GM12878 (cell line): ENCODE results near the gene CDH8. TPM values are rescaled to one million over a fixed set of nuclear protein-coding genes. Genes with fewer than 3 reads are reported as not detected.

Source experiments
- ATAC-seq: fragments of 200-7000 bp; cut with Tn5 transposase; 3 replicates; pipeline ENCODE4 v1.9.1; 2020; ENCODE audit warnings: mild to moderate bottlenecking, moderate library complexity
- BruUV-seq: library from RNA; stranded (reverse); fragments of 400-500 nt; replicated peaks from 2 replicates; lab custom pipeline; 2021; lab: Mats Ljungman, UMichigan
- CTCF ChIA-PET: fragments of 300-600 bp; sonication (Branson Sonifier 250); formaldehyde crosslinking; extraction: SDS; loops from one replicate; lab custom pipeline; 2021; ENCODE audit warnings: inconsistent platforms; lab: Yijun Ruan, JAX
- POLR2A ChIA-PET: fragments of 350-600 bp; formaldehyde crosslinking; extraction: SDS; loops from one replicate; lab custom pipeline; 2021; ENCODE audit warnings: inconsistent platforms; lab: Charles Lee
- RAD21 ChIA-PET: fragments of 300-600 bp; sonication (Branson Sonifier 250); formaldehyde crosslinking; loops from one replicate; lab custom pipeline; 2023; ENCODE audit warnings: antibody characterized with exemption; ENCODE audit not compliant: unreplicated experiment; lab: Charles Lee
- SMC1A ChIA-PET: fragments of 300-600 bp; sonication (Branson Sonifier 250); formaldehyde crosslinking; loops from one replicate; lab custom pipeline; 2023; ENCODE audit not compliant: unreplicated experiment, uncharacterized antibody; lab: Charles Lee
- DNase-seq: peaks from one replicate; pipeline ENCODE4 v3.0.0-alpha.2; 2011; ENCODE audit warnings: low read depth, low spot score
- FAIRE-seq: peaks from 3 replicates; lab custom pipeline; 2011; peaks lifted over from hg19 to GRCh38; lab: Jason Lieb, UNC
- H2AFZ ChIP-seq: 2 replicates; pipeline ENCODE4 v1.6.0; 2011; ENCODE audit warnings: low read depth, low read length, control low read depth; ENCODE audit not compliant: control insufficient read depth
- H3K27ac ChIP-seq: 2 replicates; pipeline ENCODE4 v1.5.1; 2011; ENCODE audit warnings: control low read depth; ENCODE audit not compliant: control insufficient read depth, insufficient read depth
- H3K27me3 ChIP-seq, 2 experiments: replicated peaks in 1 of 2; 2 replicates each; pipeline versions ENCODE4 v1.6.0 to v1.6.1; 2011; ENCODE audit warnings: low read length in 1 of 2; ENCODE audit not compliant: control insufficient read depth in 2 of 2, insufficient read depth in 2 of 2
- H3K36me3 ChIP-seq, 2 experiments: 2 replicates each; pipeline ENCODE4 v1.5.1; 2011; ENCODE audit warnings: low read length in 1 of 2; ENCODE audit not compliant: control insufficient read depth in 2 of 2, insufficient read depth in 2 of 2
- H3K4me1 ChIP-seq: 2 replicates; pipeline ENCODE4 v1.6.1; 2011; ENCODE audit warnings: mild to moderate bottlenecking, low read length, moderate library complexity, mixed read lengths; ENCODE audit not compliant: control insufficient read depth, insufficient read depth
- H3K4me2 ChIP-seq: 2 replicates; pipeline ENCODE4 v1.6.0; 2011; ENCODE audit warnings: control low read depth; ENCODE audit not compliant: control insufficient read depth, insufficient read depth
- H3K4me3 ChIP-seq: fragments of 200-600 bp; sonication (generic); 2 replicates; pipeline ENCODE4 v1.5.1; 2016
- H3K79me2 ChIP-seq: 2 replicates; pipeline ENCODE4 v1.6.0; 2011; ENCODE audit warnings: low read length; ENCODE audit not compliant: control insufficient read depth, insufficient read depth
- H3K9ac ChIP-seq: 2 replicates; pipeline ENCODE4 v1.8.0; 2011; ENCODE audit warnings: low read length, control low read depth, mixed read lengths; ENCODE audit not compliant: control insufficient read depth, insufficient read depth
- H3K9me3 ChIP-seq: replicated peaks from 3 replicates; pipeline ENCODE4 v1.5.1; 2011; ENCODE audit warnings: mild to moderate bottlenecking, low read length; ENCODE audit not compliant: control insufficient read depth, insufficient read depth
- H4K20me1 ChIP-seq: 2 replicates; pipeline ENCODE4 v1.6.0; 2011; ENCODE audit not compliant: control insufficient read depth, insufficient read depth
- BRCA1 ChIP-seq: IDR thresholded peaks from 2 replicates; pipeline ENCODE4 v1.6.1; 2011; ENCODE audit warnings: low read depth, low read length, improper control_type of control experiment
- CBFB ChIP-seq: IDR thresholded peaks from 2 replicates; pipeline ENCODE4 v1.6.1; 2016; ENCODE audit warnings: antibody characterized with exemption, low read depth
- FOXM1 ChIP-seq: IDR thresholded peaks from 2 replicates; pipeline ENCODE4 v1.6.1; 2012; ENCODE audit warnings: low read depth, mild to moderate bottlenecking, inconsistent platforms, low read length, moderate library complexity
- GABPA ChIP-seq: IDR thresholded peaks from 2 replicates; pipeline ENCODE4 v1.6.1; 2014; ENCODE audit warnings: antibody characterized with exemption, low read depth, mild to moderate bottlenecking, inconsistent platforms
- GATAD2B ChIP-seq: fragments of 450-650 bp; conservative IDR thresholded peaks from 2 replicates; pipeline ENCODE4 v1.6.1; 2017; ENCODE audit warnings: low read depth, mild to moderate bottlenecking, moderate library complexity
- HDGF ChIP-seq: fragments of 450-650 bp; IDR thresholded peaks from 2 replicates; pipeline ENCODE4 v1.6.1; 2016; ENCODE audit warnings: antibody characterized with exemption
- KDM1A ChIP-seq: fragments of 200-600 bp; sonication (generic); IDR thresholded peaks from 2 replicates; pipeline ENCODE4 v1.6.1; 2016; ENCODE audit warnings: borderline replicate concordance
- KLF5 ChIP-seq: fragments of 450-650 bp; IDR thresholded peaks from 2 replicates; pipeline ENCODE4 v1.6.1; 2014; ENCODE audit warnings: mild to moderate bottlenecking; ENCODE audit not compliant: partially characterized antibody
- MXI1 ChIP-seq: fragments of 150-350 bp; IDR thresholded peaks from 2 replicates; pipeline ENCODE4 v1.6.1; 2011; ENCODE audit warnings: low read depth, mild to moderate bottlenecking, inconsistent platforms, low read length, improper control_type of control experiment
- NBN ChIP-seq: fragments of 450-650 bp; IDR thresholded peaks from 2 replicates; pipeline ENCODE4 v1.6.1; 2016
- POLR2A ChIP-seq: IDR thresholded peaks from 2 replicates; pipeline ENCODE4 v1.6.1; 2011; ENCODE audit warnings: low read depth, mild to moderate bottlenecking, low read length
- SREBF1 ChIP-seq: IDR thresholded peaks from 2 replicates; pipeline ENCODE4 v1.6.1; 2012; ENCODE audit warnings: mild to moderate bottlenecking, low read length
- ZNF274 ChIP-seq: IDR thresholded peaks from one replicate; pipeline ENCODE4 v1.8.0; 2011; ENCODE audit not compliant: insufficient read length, insufficient read depth
- WGBS: methylation state at CpG from one replicate; pipeline ENCODE4 v1.1.6; 2016; ENCODE audit warnings: low lambda C conversion rate; ENCODE audit not compliant: insufficient replicate concordance, insufficient coverage; ENCODE audit errors: missing lambda C conversion rate; 5-methylcytosine and 5-hydroxymethylcytosine counted together
- in situ Hi-C: fragments of 300-500 bp; cut with MboI; formaldehyde crosslinking; loops from 9 replicates; pipeline ENCODE4 v1.14.3; 2018; ENCODE audit warnings: mixed read lengths
- intact Hi-C: fragments of 100-400 bp; cut with micrococcal nuclease; formaldehyde crosslinking; loops from one replicate; pipeline ENCODE4 v1.14.2; 2022; ENCODE audit not compliant: unreplicated experiment
- polyA plus RNA-seq, 11 experiments: library from polyadenylated mRNA; depleted of rRNA in 4 of 11; unstranded in 6 of 11; stranded (reverse) in 5 of 11; fragments of >200 nt; fragmentation: Nextera tagmentation in 4 of 11; fragmentation: Illumina TruSeq in 1 of 11; extraction: Ambion mirVana in 4 of 11; extraction: Trizol in 1 of 11; gene quantifications; 1 replicate in 1 of 11; 2 replicates in 10 of 11; pipeline versions ENCODE4 v1.2.1 to v1.2.3, GENCODE V29; 2011 to 2016; ENCODE audit warnings: inconsistent platforms in 2 of 11, missing spikeins in 2 of 11, low read depth in 1 of 11
- total RNA-seq, 4 experiments: library from RNA; depleted of rRNA in 3 of 4; stranded (reverse); fragments of >200 nt in 3 of 4; fragmentation: Illumina TruSeq in 1 of 4; extraction: Trizol in 1 of 4; gene quantifications; 2 replicates each; pipeline versions ENCODE4 v1.2.1 to v1.2.3, GENCODE V29; 2013 to 2021
- TF ChIP-seq, protein P1 (sequence below): fragments of 450-650 bp; IDR thresholded peaks from 2 replicates; pipeline ENCODE4 v1.6.1; 2018; ENCODE audit warnings: borderline replicate concordance, mild to moderate bottlenecking; ENCODE audit not compliant: partially characterized antibody

Gene CDH8
- total and polyA plus RNA-seq, 10 of the 15 experiments (the other 5 are each of a cell fraction or from before 2014, with no cell fraction given), result 0.13 to 0.68 (median 0.25) TPM; not detected in 3

DNA sequence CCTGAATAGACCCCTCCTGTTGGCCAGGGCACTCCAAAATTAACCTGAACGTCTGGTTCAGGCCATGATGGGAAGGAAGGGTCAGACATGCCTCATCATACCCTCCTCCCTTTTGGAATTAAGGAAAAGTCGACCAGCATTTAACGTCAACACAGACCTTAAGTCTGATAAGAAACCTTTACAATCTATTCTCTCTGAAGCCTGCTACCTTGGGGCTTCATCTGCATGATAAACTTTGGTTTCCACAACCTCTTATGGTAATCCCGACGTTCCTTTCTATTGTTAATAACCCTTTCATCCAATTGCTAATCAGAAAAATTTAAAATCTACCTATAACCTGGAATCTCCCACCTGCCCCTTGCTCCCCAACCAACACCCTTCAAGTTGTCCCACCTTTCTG, 358.5 kb downstream of the CDH8 start:
- Histone ChIP-seq H3K36me3 (no peaks in the 10 kb centered on the region), H3K9me3 (no peaks in the 10 kb centered on the region), H3K4me1 (no peaks in the 10 kb centered on the region), H3K4me3 (no peak overlapping the region), H3K79me2 (no peaks in the 10 kb centered on the region), H3K27ac (no peak overlapping the region), H3K4me2 (no peak overlapping the region), H3K9ac (no peak overlapping the region), H3K27me3 (no peaks in the 10 kb centered on the region), H2AFZ (no peak overlapping the region), H4K20me1 (no peaks in the 10 kb centered on the region)
- SMC1A ChIA-PET, result no interaction called here
- intact Hi-C loops (no loop called here), in situ Hi-C loops (no loop called here)
- RAD21 ChIA-PET, result no interaction called here
- ATAC-seq, result no peak
- CTCF ChIA-PET, result no interaction called here
- FAIRE-seq, result no peak
- POLR2A ChIA-PET, result no interaction called here
- no peak for TF ChIP-seq NBN
- DNase-seq, result no peak
- WGBS, result 17% methylated on average over 5 of the region's 5 CpGs
- no TSS peak for BruUV-seq

DNA sequence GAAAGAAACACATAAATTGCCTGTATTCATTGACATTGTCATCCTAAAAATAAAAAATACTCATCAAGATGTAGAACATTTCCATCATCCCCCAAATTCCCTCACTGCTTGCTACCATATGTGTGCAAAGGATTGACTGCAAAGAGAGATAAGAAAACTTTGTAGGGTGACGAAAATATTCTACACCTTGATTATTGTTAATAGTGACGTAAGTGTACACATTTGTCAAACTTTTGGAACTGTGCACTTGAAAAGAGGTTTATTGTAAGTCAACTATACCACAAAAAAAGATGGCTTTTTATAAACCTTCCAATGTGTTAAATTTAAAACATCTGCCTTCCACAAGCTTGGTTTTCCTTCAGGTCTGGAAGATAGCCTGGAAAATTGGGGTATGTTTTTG, 359.5 kb downstream of the CDH8 start:
- Histone ChIP-seq H2AFZ (no peak overlapping the region), H3K27ac (no peak overlapping the region), H3K79me2 (no peaks in the 10 kb centered on the region), H3K4me3 (no peak overlapping the region), H3K9ac (no peak overlapping the region), H3K36me3 (no peaks in the 10 kb centered on the region), H4K20me1 (no peaks in the 10 kb centered on the region), H3K4me1 (no peaks in the 10 kb centered on the region), H3K9me3 (no peaks in the 10 kb centered on the region), H3K4me2 (no peak overlapping the region), H3K27me3 (no peaks in the 10 kb centered on the region)
- BruUV-seq, result no TSS peak
- intact Hi-C loops, result no loop called here
- ATAC-seq, result no peak
- 0% methylated on average over 2 of the region's 2 CpGs for WGBS
- in situ Hi-C loops, result no loop called here
- POLR2A ChIA-PET, result no interaction called here
- RAD21 ChIA-PET, result no interaction called here
- SMC1A ChIA-PET, result interaction anchor here (1.0 kb wide), 1 partner anchor 17 kb away, joined by 4 read pairs; no protein-coding TSS in a partner anchor
- CTCF ChIA-PET, result no interaction called here
- FAIRE-seq, result no peak
- DNase-seq, result no peak
- TF ChIP-seq, protein P1, sequence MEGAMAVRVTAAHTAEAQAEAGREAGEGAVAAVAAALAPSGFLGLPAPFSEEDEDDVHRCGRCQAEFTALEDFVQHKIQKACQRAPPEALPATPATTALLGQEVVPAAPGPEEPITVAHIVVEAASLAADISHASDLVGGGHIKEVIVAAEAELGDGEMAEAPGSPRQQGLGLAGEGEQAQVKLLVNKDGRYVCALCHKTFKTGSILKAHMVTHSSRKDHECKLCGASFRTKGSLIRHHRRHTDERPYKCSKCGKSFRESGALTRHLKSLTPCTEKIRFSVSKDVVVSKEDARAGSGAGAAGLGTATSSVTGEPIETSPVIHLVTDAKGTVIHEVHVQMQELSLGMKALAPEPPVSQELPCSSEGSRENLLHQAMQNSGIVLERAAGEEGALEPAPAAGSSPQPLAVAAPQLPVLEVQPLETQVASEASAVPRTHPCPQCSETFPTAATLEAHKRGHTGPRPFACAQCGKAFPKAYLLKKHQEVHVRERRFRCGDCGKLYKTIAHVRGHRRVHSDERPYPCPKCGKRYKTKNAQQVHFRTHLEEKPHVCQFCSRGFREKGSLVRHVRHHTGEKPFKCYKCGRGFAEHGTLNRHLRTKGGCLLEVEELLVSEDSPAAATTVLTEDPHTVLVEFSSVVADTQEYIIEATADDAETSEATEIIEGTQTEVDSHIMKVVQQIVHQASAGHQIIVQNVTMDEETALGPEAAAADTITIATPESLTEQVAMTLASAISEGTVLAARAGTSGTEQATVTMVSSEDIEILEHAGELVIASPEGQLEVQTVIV, result no peak
- TF ChIP-seq HDGF (no peak), GABPA (no peak), KLF5 (no peak), CBFB (no peak), POLR2A (no peak), BRCA1 (no peak), FOXM1 (no peak), MXI1 (no peak), SREBF1 (no peak), KDM1A (no peak), ZNF274 (no peak), GATAD2B (no peak)
